ENCODE results near the gene MTR. TPM values are rescaled to one million over a fixed set of nuclear protein-coding genes. Genes with fewer than 3 reads are reported as not detected.
A peak's percentile ranks its signal among the peaks of the same experiment; 100 is the strongest.

Gene MTR
- total and polyA plus RNA-seq, 4 donors = 2.5 to 19.0 (median 8.6) TPM

DNA sequence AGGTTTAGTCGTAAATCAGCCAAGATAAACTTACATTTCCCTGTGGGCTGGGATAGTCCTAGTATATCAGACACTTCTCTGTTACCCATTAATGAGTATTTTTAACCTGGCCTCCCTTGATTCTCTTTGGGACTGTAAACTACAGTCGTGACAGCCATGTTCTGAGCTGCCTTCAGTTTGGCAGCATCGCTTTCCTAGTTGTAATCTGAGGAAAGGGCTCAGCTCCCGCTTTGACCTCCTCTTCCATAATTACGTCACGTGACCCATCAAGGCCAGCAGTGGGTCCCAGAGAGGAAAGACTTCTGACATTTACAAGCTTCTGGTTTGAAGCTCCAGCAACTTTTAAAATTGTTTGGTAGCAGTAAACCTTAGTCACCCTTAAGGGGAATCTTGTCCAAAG, 34.6 kb upstream of the MTR start (continued):
- TF ChIP-seq, protein P1, sequence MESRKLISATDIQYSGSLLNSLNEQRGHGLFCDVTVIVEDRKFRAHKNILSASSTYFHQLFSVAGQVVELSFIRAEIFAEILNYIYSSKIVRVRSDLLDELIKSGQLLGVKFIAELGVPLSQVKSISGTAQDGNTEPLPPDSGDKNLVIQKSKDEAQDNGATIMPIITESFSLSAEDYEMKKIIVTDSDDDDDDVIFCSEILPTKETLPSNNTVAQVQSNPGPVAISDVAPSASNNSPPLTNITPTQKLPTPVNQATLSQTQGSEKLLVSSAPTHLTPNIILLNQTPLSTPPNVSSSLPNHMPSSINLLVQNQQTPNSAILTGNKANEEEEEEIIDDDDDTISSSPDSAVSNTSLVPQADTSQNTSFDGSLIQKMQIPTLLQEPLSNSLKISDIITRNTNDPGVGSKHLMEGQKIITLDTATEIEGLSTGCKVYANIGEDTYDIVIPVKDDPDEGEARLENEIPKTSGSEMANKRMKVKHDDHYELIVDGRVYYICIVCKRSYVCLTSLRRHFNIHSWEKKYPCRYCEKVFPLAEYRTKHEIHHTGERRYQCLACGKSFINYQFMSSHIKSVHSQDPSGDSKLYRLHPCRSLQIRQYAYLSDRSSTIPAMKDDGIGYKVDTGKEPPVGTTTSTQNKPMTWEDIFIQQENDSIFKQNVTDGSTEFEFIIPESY (IDR thresholded peaks at IDR 0.05) = no peak
- no peak for TF ChIP-seq GABPA (IDR thresholded peaks at IDR 0.05 in 1 of 2, conservative IDR thresholded peaks at IDR 0.05 in 1 of 2)
- no peak for TF ChIP-seq RAD21 (IDR thresholded peaks at IDR 0.05)
- TF ChIP-seq NR2F2 (IDR thresholded peaks at IDR 0.05) = no peak

DNA sequence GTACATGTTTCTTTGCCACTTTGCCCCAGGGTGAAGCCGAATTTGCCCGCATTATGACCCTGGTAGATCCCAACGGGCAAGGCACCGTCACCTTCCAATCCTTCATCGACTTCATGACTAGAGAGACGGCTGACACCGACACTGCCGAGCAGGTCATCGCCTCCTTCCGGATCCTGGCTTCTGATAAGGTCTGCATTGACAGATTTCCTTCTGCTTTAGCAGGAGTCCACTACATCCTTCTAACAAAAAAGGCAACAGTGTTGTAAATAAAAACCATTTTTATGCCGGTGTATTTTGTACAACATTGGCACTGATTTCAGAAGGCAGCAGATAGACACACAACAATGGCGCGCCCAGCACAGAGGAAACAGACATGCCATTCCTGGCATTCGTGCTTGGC, 34.1 kb upstream of the MTR start:
- no peaks in the 10 kb centered on the region for H3K36me3 ChIP-seq (ENCODE audit: control insufficient read depth in 4 of 4, insufficient read depth in 3 of 4, low read depth in 1 of 4, low read length in 3 of 4)
- no peaks in the 10 kb centered on the region for H3K27me3 ChIP-seq (ENCODE audit: control insufficient read depth in 4 of 4, insufficient read depth in 4 of 4, low read length in 3 of 4)
- no peak for DNase-seq (ENCODE audit: low spot score)
- no peaks in the 10 kb centered on the region for H3K9me3 ChIP-seq (ENCODE audit: control insufficient read depth in 4 of 4, low read length in 3 of 4)
- H3K9ac ChIP-seq (ENCODE audit: low read depth in 1 of 2, low read length in 2 of 2) = no peak overlapping the region
- peaks cover 4 to 22% (median 16%) of the 10 kb centered on the region in 4 donors for H3K4me1 ChIP-seq (ENCODE audit: control insufficient read depth in 4 of 4, insufficient read depth in 4 of 4, low read length in 3 of 4)
- peak overlapping the region in 1 of 2 donors; percentile 13 for H3K27ac ChIP-seq (ENCODE audit: low read depth in 1 of 2, low read length in 2 of 2)
- no peak overlapping the region for H3K4me3 ChIP-seq (ENCODE audit: low read depth in 1 of 3, low read length in 3 of 3)
- no peak for TF ChIP-seq SP1 (IDR thresholded peaks at IDR 0.05)
- no peak for TF ChIP-seq GABPA (IDR thresholded peaks at IDR 0.05 in 1 of 2, conservative IDR thresholded peaks at IDR 0.05 in 1 of 2)
- TF ChIP-seq, protein P2, sequence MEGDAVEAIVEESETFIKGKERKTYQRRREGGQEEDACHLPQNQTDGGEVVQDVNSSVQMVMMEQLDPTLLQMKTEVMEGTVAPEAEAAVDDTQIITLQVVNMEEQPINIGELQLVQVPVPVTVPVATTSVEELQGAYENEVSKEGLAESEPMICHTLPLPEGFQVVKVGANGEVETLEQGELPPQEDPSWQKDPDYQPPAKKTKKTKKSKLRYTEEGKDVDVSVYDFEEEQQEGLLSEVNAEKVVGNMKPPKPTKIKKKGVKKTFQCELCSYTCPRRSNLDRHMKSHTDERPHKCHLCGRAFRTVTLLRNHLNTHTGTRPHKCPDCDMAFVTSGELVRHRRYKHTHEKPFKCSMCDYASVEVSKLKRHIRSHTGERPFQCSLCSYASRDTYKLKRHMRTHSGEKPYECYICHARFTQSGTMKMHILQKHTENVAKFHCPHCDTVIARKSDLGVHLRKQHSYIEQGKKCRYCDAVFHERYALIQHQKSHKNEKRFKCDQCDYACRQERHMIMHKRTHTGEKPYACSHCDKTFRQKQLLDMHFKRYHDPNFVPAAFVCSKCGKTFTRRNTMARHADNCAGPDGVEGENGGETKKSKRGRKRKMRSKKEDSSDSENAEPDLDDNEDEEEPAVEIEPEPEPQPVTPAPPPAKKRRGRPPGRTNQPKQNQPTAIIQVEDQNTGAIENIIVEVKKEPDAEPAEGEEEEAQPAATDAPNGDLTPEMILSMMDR (IDR thresholded peaks at IDR 0.05; ENCODE audit: low read depth, low read length, missing input control) = no peak
- TF ChIP-seq JUND (IDR thresholded peaks at IDR 0.05) = no peak
- 78% methylated on average over 14 of the region's 14 CpGs for WGBS

GRCh38 chr1:236761397-236762132, 33.5 kb upstream of the MTR start:
- Histone ChIP-seq H3K27me3 (ENCODE audit: control insufficient read depth in 4 of 4, insufficient read depth in 4 of 4, low read length in 3 of 4) (no peaks in the 10 kb centered on the region), H3K36me3 (ENCODE audit: control insufficient read depth in 4 of 4, insufficient read depth in 3 of 4, low read depth in 1 of 4, low read length in 3 of 4) (no peaks in the 10 kb centered on the region), H3K4me1 (ENCODE audit: control insufficient read depth in 4 of 4, insufficient read depth in 4 of 4, low read length in 3 of 4) (peaks cover 10 to 27% (median 21%) of the 10 kb centered on the region in 4 donors), H3K27ac (ENCODE audit: low read depth in 1 of 2, low read length in 2 of 2) (peak overlapping the region in 1 of 2 donors; percentile 13), H3K9ac (ENCODE audit: low read depth in 1 of 2, low read length in 2 of 2) (no peak overlapping the region), H3K9me3 (ENCODE audit: control insufficient read depth in 4 of 4, low read length in 3 of 4) (no peaks in the 10 kb centered on the region), H3K4me3 (ENCODE audit: low read depth in 1 of 3, low read length in 3 of 3) (no peak overlapping the region)
- no peak for TF ChIP-seq REST (IDR thresholded peaks at IDR 0.05)
- peak; percentile 73 for TF ChIP-seq SP1 (IDR thresholded peaks at IDR 0.05)
- TF ChIP-seq EGR1 (IDR thresholded peaks at IDR 0.05; ENCODE audit: low read depth in 2 of 2) = no peak
- TF ChIP-seq MAX (IDR thresholded peaks at IDR 0.05) = no peak
- peak; percentile 81 for TF ChIP-seq HNF4G (IDR thresholded peaks at IDR 0.05)
- no peak for TF ChIP-seq NR2F2 (IDR thresholded peaks at IDR 0.05)
- TF ChIP-seq RXRA (IDR thresholded peaks at IDR 0.05) = peak; percentile 92 to 94
- TF ChIP-seq FOXA2 (IDR thresholded peaks at IDR 0.05) = no peak
- TF ChIP-seq YY1 (IDR thresholded peaks at IDR 0.05) = peak; percentile 35
- peak in 1 of 2 donors; percentile 43 for TF ChIP-seq JUND (IDR thresholded peaks at IDR 0.05)
- no peak for TF ChIP-seq TAF1 (conservative IDR thresholded peaks at IDR 0.05)
- TF ChIP-seq GABPA (IDR thresholded peaks at IDR 0.05 in 1 of 2, conservative IDR thresholded peaks at IDR 0.05 in 1 of 2) = no peak
- peak; percentile 28 to 32 for TF ChIP-seq RAD21 (IDR thresholded peaks at IDR 0.05)
- TF ChIP-seq, protein P1 (IDR thresholded peaks at IDR 0.05) = no peak
- TF ChIP-seq HNF4A (conservative IDR thresholded peaks at IDR 0.05) = peak; percentile 87 to 89
- TF ChIP-seq ATF3 (IDR thresholded peaks at IDR 0.05) = no peak
- TF ChIP-seq FOXA1 (IDR thresholded peaks at IDR 0.05) = no peak
- no peak for DNase-seq (ENCODE audit: low spot score)
- 45% methylated on average over 5 of the region's 5 CpGs for WGBS
